A549 (cell line): Measurements from ENCODE around the gene PDF. TPM values are rescaled to one million over a fixed set of nuclear protein-coding genes. Genes with fewer than 3 reads are reported as not detected.

ENCODE experiments used
- ATAC-seq, 2 experiments: fragments of 200-7000 bp in 1 of 2; fragments of >200 bp in 1 of 2; cut with Nextera tagmentation in 1 of 2; cut with Tn5 transposase in 1 of 2; 3 replicates each; pipeline versions ENCODE4 v1.8.0 to v1.9.1; 2018 to 2020; ENCODE audit warnings: mild to moderate bottlenecking in 1 of 2, moderate library complexity in 1 of 2
- CTCF ChIA-PET: fragments of 300-600 bp; sonication (Branson Sonifier 250); formaldehyde crosslinking; extraction: SDS; loops from one replicate; lab custom pipeline; 2021; ENCODE audit warnings: antibody characterized with exemption, inconsistent platforms; lab: Yijun Ruan, JAX
- POLR2A ChIA-PET: fragments of 350-600 bp; formaldehyde crosslinking; extraction: SDS; loops from one replicate; lab custom pipeline; 2021; ENCODE audit warnings: antibody characterized with exemption, inconsistent platforms; lab: Yijun Ruan, JAX
- DNase-seq, 2 experiments: peaks; one replicate each; pipeline versions ENCODE4 v3.0.0 to v3.0.0-alpha.2; 2011 to 2016; ENCODE audit warnings: low read depth in 1 of 2, low spot score in 1 of 2
- FAIRE-seq: peaks from 2 replicates; lab custom pipeline; 2011; peaks lifted over from hg19 to GRCh38; lab: Jason Lieb, UNC
- H3K27ac ChIP-seq, 2 experiments: fragments of >200 bp; sonication (Bioruptor Twin); formaldehyde crosslinking; 3 replicates each; pipeline ENCODE4 v1.5.1; 2016 to 2017
- H3K4me1 ChIP-seq: fragments of >200 bp; sonication (Bioruptor Twin); formaldehyde crosslinking; 3 replicates; pipeline ENCODE4 v1.6.1; 2016
- H3K4me2 ChIP-seq: fragments of >200 bp; sonication (Bioruptor Twin); formaldehyde crosslinking; 3 replicates; pipeline ENCODE4 v1.6.1; 2016
- H3K4me3 ChIP-seq: fragments of >200 bp; sonication (Bioruptor Twin); formaldehyde crosslinking; 3 replicates; pipeline ENCODE4 v1.5.1; 2016
- H3K9me3 ChIP-seq: fragments of >200 bp; sonication (Bioruptor Twin); formaldehyde crosslinking; 3 replicates; pipeline ENCODE4 v1.6.1; 2016
- CEBPB ChIP-seq, 2 experiments: fragments of >200 bp in 1 of 2; sonication (Bioruptor Twin) in 1 of 2; formaldehyde crosslinking in 1 of 2; IDR thresholded peaks; 2 replicates each; pipeline ENCODE4 v1.6.1; 2012 to 2016
- CHD2 ChIP-seq: fragments of 150-350 bp; IDR thresholded peaks from 2 replicates; pipeline ENCODE4 v1.6.1; 2014; ENCODE audit warnings: low read length; ENCODE audit not compliant: partially characterized antibody
- CHD4 ChIP-seq: fragments of 200-600 bp; sonication (generic); IDR thresholded peaks from 2 replicates; pipeline ENCODE4 v1.6.1; 2016; ENCODE audit warnings: antibody characterized with exemption, mild to moderate bottlenecking, borderline replicate concordance
- E2F6 ChIP-seq: IDR thresholded peaks from 2 replicates; pipeline ENCODE4 v1.6.1; 2012; ENCODE audit warnings: low read depth, borderline replicate concordance
- EHF ChIP-seq: fragments of 250-450 bp; sonication (Bioruptor Pico); IDR thresholded peaks from 2 replicates; pipeline ENCODE4 v1.5.0; 2020; ENCODE audit warnings: mild to moderate bottlenecking
- ESRRA ChIP-seq: fragments of 150-350 bp; IDR thresholded peaks from 2 replicates; pipeline ENCODE4 v1.6.1; 2014; ENCODE audit warnings: mild to moderate bottlenecking, low read length, borderline replicate concordance
- FOSB ChIP-seq: fragments of 250-450 bp; sonication (Bioruptor Pico); IDR thresholded peaks from 2 replicates; pipeline ENCODE4 v1.5.0; 2020; ENCODE audit warnings: mild to moderate bottlenecking, moderate library complexity
- FOXS1 ChIP-seq: fragments of 250-450 bp; sonication (Bioruptor Pico); IDR thresholded peaks from 2 replicates; pipeline ENCODE4 v1.5.0; 2020; ENCODE audit warnings: mild to moderate bottlenecking, moderate library complexity
- HEYL ChIP-seq: fragments of 250-450 bp; sonication (Bioruptor Pico); IDR thresholded peaks from 2 replicates; pipeline ENCODE4 v1.8.0; 2021; ENCODE audit warnings: mild to moderate bottlenecking, moderate library complexity
- HOXA7 ChIP-seq: fragments of 250-450 bp; sonication (Bioruptor Pico); IDR thresholded peaks from 2 replicates; pipeline ENCODE4 v1.5.0; 2020; ENCODE audit warnings: mild to moderate bottlenecking, moderate library complexity
- JUNB ChIP-seq: fragments of >200 bp; sonication (Bioruptor Twin); formaldehyde crosslinking; IDR thresholded peaks from 2 replicates; pipeline ENCODE4 v1.6.1; 2016
- KDM1A ChIP-seq: fragments of 200-600 bp; sonication (generic); IDR thresholded peaks from 2 replicates; pipeline ENCODE4 v1.6.1; 2016; ENCODE audit warnings: low read depth, mild to moderate bottlenecking
- KDM5A ChIP-seq: fragments of 200-600 bp; sonication (generic); IDR thresholded peaks from 2 replicates; pipeline ENCODE4 v1.6.1; 2016; ENCODE audit warnings: antibody characterized with exemption, mild to moderate bottlenecking
- MAX ChIP-seq: IDR thresholded peaks from 2 replicates; pipeline ENCODE4 v1.6.1; 2012
- MAZ ChIP-seq: fragments of 150-350 bp; IDR thresholded peaks from 2 replicates; pipeline ENCODE4 v1.6.1; 2014; ENCODE audit warnings: antibody characterized with exemption, low read depth, low read length, borderline replicate concordance
- PHF8 ChIP-seq: fragments of 200-600 bp; sonication (generic); IDR thresholded peaks from 2 replicates; pipeline ENCODE4 v1.6.1; 2016; ENCODE audit warnings: low read depth, mild to moderate bottlenecking, antibody characterized with exemption, moderate library complexity, borderline replicate concordance
- POLR2A ChIP-seq: IDR thresholded peaks from 2 replicates; pipeline ENCODE4 v1.6.1; 2012; ENCODE audit warnings: mild to moderate bottlenecking, low read length
- RARB ChIP-seq: fragments of 250-450 bp; sonication (Bioruptor Pico); IDR thresholded peaks from 2 replicates; pipeline ENCODE4 v1.8.0; 2021; ENCODE audit warnings: mild to moderate bottlenecking, moderate library complexity
- REST ChIP-seq: fragments of 200-600 bp; sonication (generic); IDR thresholded peaks from 2 replicates; pipeline ENCODE4 v1.6.1; 2016; ENCODE audit warnings: antibody characterized with exemption, mild to moderate bottlenecking, moderate library complexity
- RNF2 ChIP-seq: fragments of 200-600 bp; sonication (generic); IDR thresholded peaks from 2 replicates; pipeline ENCODE4 v1.6.1; 2016; ENCODE audit warnings: low read depth, mild to moderate bottlenecking, antibody characterized with exemption, moderate library complexity, borderline replicate concordance
- SMC3 ChIP-seq: fragments of >200 bp; sonication (Bioruptor Twin); formaldehyde crosslinking; IDR thresholded peaks from 3 replicates; pipeline ENCODE4 v1.6.1; 2018; ENCODE audit warnings: inconsistent platforms
- SREBF2 ChIP-seq: fragments of 450-650 bp; IDR thresholded peaks from 2 replicates; pipeline ENCODE4 v1.6.1; 2014; ENCODE audit warnings: mild to moderate bottlenecking, moderate library complexity
- TP53 ChIP-seq: fragments of 250-450 bp; sonication (Bioruptor Pico); IDR thresholded peaks from 2 replicates; pipeline ENCODE4 v1.5.0; 2021; ENCODE audit warnings: mild to moderate bottlenecking, moderate library complexity
- USF2 ChIP-seq: fragments of 450-650 bp; IDR thresholded peaks from 2 replicates; pipeline ENCODE4 v1.6.1; 2014; ENCODE audit warnings: antibody characterized with exemption
- ZSCAN20 ChIP-seq: fragments of 250-450 bp; sonication (Bioruptor Pico); IDR thresholded peaks from 2 replicates; pipeline ENCODE4 v1.8.0; 2022; ENCODE audit warnings: mild to moderate bottlenecking, moderate library complexity
- WGBS: methylation state at CpG from one replicate; pipeline ENCODE4 v1.1.6; 2017; ENCODE audit errors: missing lambda C conversion rate; 5-methylcytosine and 5-hydroxymethylcytosine counted together
- polyA plus RNA-seq, 4 experiments: library from polyadenylated mRNA; depleted of rRNA in 3 of 4; stranded (reverse); fragments of >200 nt; fragmentation: RNase III in 1 of 4; extraction: RNeasy Plus Mini Kit Qiagen cat#74134 plus additional on column Dnase treatment in 1 of 4; gene quantifications; 2 replicates in 3 of 4; 3 replicates in 1 of 4; pipeline ENCODE4 v1.2.3, GENCODE V29; 2011 to 2017

Gene PDF
- polyA plus RNA-seq, 2 of the 4 experiments (the other 2 are of a cell fraction), result 16.1 to 29.1 TPM

- ChIA-PET POLR2A (no interaction called here), CTCF (interaction anchor here (5.8 to 8.9 kb wide), 2 partner anchors 10 to 15 kb away, joined by 31 to 44 read pairs; partner anchors contain the start of genes COG8, NIP7 and VPS4A)
- H3K27ac ChIP-seq, result no peak overlapping the region
- H3K4me2 ChIP-seq, result no peak overlapping the region
- no peak for DNase-seq
- H3K4me1 ChIP-seq, result peaks cover 16% of the 10 kb centered on the region
- H3K4me3 ChIP-seq, result no peak overlapping the region
- ATAC-seq, result no peak
- no peaks in the 10 kb centered on the region for H3K9me3 ChIP-seq
- 98% methylated on average over 7 of the region's 7 CpGs for WGBS
- TF ChIP-seq E2F6, result no peak
- no peak for TF ChIP-seq FOXS1 (CRISPR knock-in tag)
- TF ChIP-seq CEBPB (IDR thresholded peaks at IDR 0.05), result no peak
- TF ChIP-seq TP53 (CRISPR knock-in tag), result no peak
- TF ChIP-seq HOXA7, result no peak
- TF ChIP-seq EHF (CRISPR knock-in tag), result no peak
- no peak for TF ChIP-seq ESRRA
- no peak for FAIRE-seq
These were observed 8.0 kb downstream of the PDF start for GRCh38 chr16:69322343-69322742.

GRCh38 chr16:69321080-69321479 is 9.3 kb downstream of the PDF start:
- H3K4me1 ChIP-seq, result peaks cover 4% of the 10 kb centered on the region; the same call in 1 of the 3 replicates
- 96% methylated on average over 22 of the region's 22 CpGs for WGBS
- ATAC-seq, result no peak
- H3K4me3 ChIP-seq, result no peak overlapping the region
- no peaks in the 10 kb centered on the region for H3K9me3 ChIP-seq
- TF ChIP-seq FOXS1 (CRISPR knock-in tag) (no peak), USF2 (no peak), CHD2 (no peak), HEYL (CRISPR knock-in tag) (no peak), HOXA7 (no peak), JUNB (no peak), SMC3 (no peak), FOSB (CRISPR knock-in tag) (no peak), MAZ (no peak), PHF8 (no peak), POLR2A (no peak), KDM5A (no peak), MAX (no peak), KDM1A (no peak), RARB (CRISPR knock-in tag) (no peak), REST (no peak), SREBF2 (no peak), RNF2 (no peak), CHD4 (no peak), ZSCAN20 (no peak)
- no peak for FAIRE-seq
- no peak overlapping the region for H3K27ac ChIP-seq
- POLR2A ChIA-PET, result no interaction called here
- CTCF ChIA-PET, result no interaction called here
- DNase-seq, result no peak
- no peak overlapping the region for H3K4me2 ChIP-seq
